NCI-H526 treated with DMSO at 0.1 percent for 48 hours (cell line): ENCODE data around the gene NPTN.
"Not testable (repeated sequence)": the region's sequence is repeated elsewhere in the genome, so short reads cannot be mapped to it uniquely, and the experiment has no call there.

Source experiments
- DNase-seq: peaks from one replicate; lab custom pipeline; 2025; lab: John Stamatoyannopoulos, UW

The NPTN gene

GRCh38 chr15:73633111-73633990 is at the start of gene NPTN:
Gene NPTN, minus strand, starts transcription at chr15:73633389. Its CDS starts 174 bp downstream, at chr15:73633215.
- DNase-seq = peak; percentile 92

- DNase-seq = no peak
Observed at GRCh38 chr15:73682600-73683090, 49.5 kb upstream of the NPTN start.

- no peak for DNase-seq
Observed at GRCh38 chr15:73681856-73682599, 48.8 kb upstream of the NPTN start.

GRCh38 chr15:73681063-73681462 is 47.9 kb upstream of the NPTN start:
- no peak for DNase-seq

- no peak for DNase-seq
Observed at GRCh38 chr15:73680549-73680948, 47.4 kb upstream of the NPTN start.

GRCh38 chr15:73679964-73680363 is 46.8 kb upstream of the NPTN start:
- no peak for DNase-seq

GRCh38 chr15:73679180-73679579 is 46.0 kb upstream of the NPTN start:
- DNase-seq = no peak

- DNase-seq = no peak
Observed at GRCh38 chr15:73678498-73678897, 45.3 kb upstream of the NPTN start.

GRCh38 chr15:73677733-73678132 is 44.5 kb upstream of the NPTN start:
- no peak for DNase-seq

GRCh38 chr15:73677146-73677607 is 44.0 kb upstream of the NPTN start:
- DNase-seq = peak; percentile 13

GRCh38 chr15:73674587-73674986 is 41.4 kb upstream of the NPTN start:
- DNase-seq = no peak

- DNase-seq = no peak
Observed at GRCh38 chr15:73660455-73660854, 27.3 kb upstream of the NPTN start.

- DNase-seq = no peak
Observed at GRCh38 chr15:73658645-73659044, 25.5 kb upstream of the NPTN start.

GRCh38 chr15:73655724-73656123 is 22.5 kb upstream of the NPTN start:
- no peak for DNase-seq

- DNase-seq = no peak
Observed at GRCh38 chr15:73654659-73655058, 21.5 kb upstream of the NPTN start.

GRCh38 chr15:73650416-73651126 is 17.4 kb upstream of the NPTN start:
- no peak for DNase-seq

GRCh38 chr15:73648014-73648295 is 14.8 kb upstream of the NPTN start:
- DNase-seq = no peak

- DNase-seq = no peak
Observed at GRCh38 chr15:73647259-73648013, 14.2 kb upstream of the NPTN start.

- DNase-seq = not testable (repeated sequence)
Observed at GRCh38 chr15:73639464-73639863, 6.3 kb upstream of the NPTN start.

GRCh38 chr15:73637527-73637926 is 4.3 kb upstream of the NPTN start:
- DNase-seq = no peak

- DNase-seq = no peak
Observed at GRCh38 chr15:73633991-73634495, 854 bp upstream of the NPTN start.

- DNase-seq = no peak
Observed at GRCh38 chr15:73632670-73633058, 525 bp downstream of the NPTN start.
